ENCODE data around the gene SDSL.

DNA sequence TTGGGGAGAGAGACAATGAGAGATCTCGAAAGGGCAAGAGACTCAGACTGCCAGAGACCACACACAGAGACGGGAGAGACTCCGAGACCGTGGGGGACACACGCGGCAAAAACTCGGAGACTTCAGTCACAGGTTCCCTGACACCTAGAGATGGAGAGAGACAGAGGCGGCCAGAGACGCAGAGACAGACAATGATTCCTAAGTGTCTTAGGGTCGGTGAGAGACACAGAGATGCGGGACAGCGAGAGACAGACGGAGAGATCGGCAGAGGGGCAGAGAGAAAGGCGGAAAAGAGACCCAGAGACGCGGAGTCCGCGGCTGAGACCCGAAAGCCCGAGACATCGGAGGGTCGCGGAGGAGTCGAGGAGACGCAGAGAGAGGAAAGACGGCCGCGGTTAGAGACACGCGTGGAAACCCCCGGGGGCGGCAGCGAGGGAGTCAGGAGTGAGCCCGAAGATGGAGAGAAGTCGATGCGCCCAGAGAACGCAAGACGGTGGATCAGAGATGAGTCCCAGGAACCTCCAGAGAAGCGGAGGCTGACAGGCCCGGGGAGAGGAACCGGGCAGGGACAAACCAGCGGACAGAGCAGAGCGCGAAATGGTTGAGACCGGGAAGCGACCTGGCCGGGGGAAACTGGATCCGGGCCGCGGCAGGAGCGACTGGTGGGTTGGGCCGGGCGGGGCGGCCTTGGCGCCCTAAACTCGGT lies 41.7 kb downstream of the SDSL start:
- TF ChIP-seq ZBTB40 (IDR thresholded peaks at IDR 0.05; ENCODE audit: borderline replicate concordance), result no peak
- TF ChIP-seq, protein P1, sequence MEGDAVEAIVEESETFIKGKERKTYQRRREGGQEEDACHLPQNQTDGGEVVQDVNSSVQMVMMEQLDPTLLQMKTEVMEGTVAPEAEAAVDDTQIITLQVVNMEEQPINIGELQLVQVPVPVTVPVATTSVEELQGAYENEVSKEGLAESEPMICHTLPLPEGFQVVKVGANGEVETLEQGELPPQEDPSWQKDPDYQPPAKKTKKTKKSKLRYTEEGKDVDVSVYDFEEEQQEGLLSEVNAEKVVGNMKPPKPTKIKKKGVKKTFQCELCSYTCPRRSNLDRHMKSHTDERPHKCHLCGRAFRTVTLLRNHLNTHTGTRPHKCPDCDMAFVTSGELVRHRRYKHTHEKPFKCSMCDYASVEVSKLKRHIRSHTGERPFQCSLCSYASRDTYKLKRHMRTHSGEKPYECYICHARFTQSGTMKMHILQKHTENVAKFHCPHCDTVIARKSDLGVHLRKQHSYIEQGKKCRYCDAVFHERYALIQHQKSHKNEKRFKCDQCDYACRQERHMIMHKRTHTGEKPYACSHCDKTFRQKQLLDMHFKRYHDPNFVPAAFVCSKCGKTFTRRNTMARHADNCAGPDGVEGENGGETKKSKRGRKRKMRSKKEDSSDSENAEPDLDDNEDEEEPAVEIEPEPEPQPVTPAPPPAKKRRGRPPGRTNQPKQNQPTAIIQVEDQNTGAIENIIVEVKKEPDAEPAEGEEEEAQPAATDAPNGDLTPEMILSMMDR (IDR thresholded peaks at IDR 0.05 in 2 of 3, conservative IDR thresholded peaks at IDR 0.05 in 1 of 3; ENCODE audit: control insufficient read depth in 2 of 3, extremely low read depth in 1 of 3, insufficient read depth in 1 of 3, low read depth in 3 of 3, low read length in 3 of 3), result no peak
